T-helper 2 cell treated with Interferon-gamma antibody and Interleukin-4, amounts not matched to agents 5 μg/mL and 100 μg/mL, for 36 hours (primary cell): ENCODE measurements around the gene RAET1E.
A peak's percentile ranks its signal among the peaks of the same experiment; 100 is the strongest.
"Not testable (repeated sequence)": the region's sequence is repeated elsewhere in the genome, so short reads cannot be mapped to it uniquely, and the experiment has no call there.

Experiments used
- DNase-seq: peaks from one replicate; pipeline ENCODE4 v3.0.0; 2021; ENCODE audit warnings: low spot score
- H3K27ac Mint-ChIP-seq: one replicate; pipeline ENCODE4 v1.8.0; 2021; ENCODE audit warnings: mild to moderate bottlenecking, mixed read lengths
- H3K27me3 Mint-ChIP-seq: one replicate; pipeline ENCODE4 v1.8.0; 2021; ENCODE audit warnings: low read depth, mixed read lengths
- H3K36me3 Mint-ChIP-seq: one replicate; pipeline ENCODE4 v1.8.0; 2021; ENCODE audit warnings: low read depth, mixed read lengths
- H3K4me1 Mint-ChIP-seq: one replicate; pipeline ENCODE4 v1.8.0; 2021; ENCODE audit warnings: low read depth, mixed read lengths
- H3K4me3 Mint-ChIP-seq: one replicate; pipeline ENCODE4 v1.8.0; 2022; ENCODE audit warnings: mild to moderate bottlenecking, moderate library complexity, mixed read lengths
- H3K9me3 Mint-ChIP-seq: one replicate; pipeline ENCODE4 v1.8.0; 2021; ENCODE audit warnings: mixed read lengths

Gene RAET1E

GRCh38 chr6:149898966-149899365 is 1.1 kb upstream of the RAET1E start:
- peaks cover 23% of the 10 kb centered on the region for H3K27me3 Mint-ChIP-seq
- H3K36me3 Mint-ChIP-seq = no peaks in the 10 kb centered on the region
- no peaks in the 10 kb centered on the region for H3K9me3 Mint-ChIP-seq
- H3K27ac Mint-ChIP-seq = no peak overlapping the region
- H3K4me1 Mint-ChIP-seq = peaks cover 12% of the 10 kb centered on the region
- no peak overlapping the region for H3K4me3 Mint-ChIP-seq
- DNase-seq = no peak

- H3K4me1 Mint-ChIP-seq = peaks cover 23% of the 10 kb centered on the region
- DNase-seq = no peak
- H3K36me3 Mint-ChIP-seq = no peaks in the 10 kb centered on the region
- H3K27ac Mint-ChIP-seq = no peak overlapping the region
- no peak overlapping the region for H3K4me3 Mint-ChIP-seq
- H3K27me3 Mint-ChIP-seq = peaks cover 23% of the 10 kb centered on the region
- no peaks in the 10 kb centered on the region for H3K9me3 Mint-ChIP-seq
Measured at GRCh38 chr6:149897015-149897697, 757 bp downstream of the RAET1E start.

- no peak for DNase-seq
- H3K27me3 Mint-ChIP-seq = peaks cover 23% of the 10 kb centered on the region
- H3K4me1 Mint-ChIP-seq = peaks cover 24% of the 10 kb centered on the region
- H3K36me3 Mint-ChIP-seq = no peaks in the 10 kb centered on the region
- H3K27ac Mint-ChIP-seq = no peak overlapping the region
- H3K4me3 Mint-ChIP-seq = no peak overlapping the region
- H3K9me3 Mint-ChIP-seq = no peaks in the 10 kb centered on the region
Measured at GRCh38 chr6:149896491-149896890, 1.4 kb downstream of the RAET1E start.

GRCh38 chr6:149895833-149896271 is 2.1 kb downstream of the RAET1E start:
- Mint-ChIP-seq H3K27me3 (peaks cover 23% of the 10 kb centered on the region), H3K4me3 (no peak overlapping the region), H3K9me3 (no peaks in the 10 kb centered on the region), H3K4me1 (peaks cover 27% of the 10 kb centered on the region), H3K27ac (peak overlapping the region; percentile 13), H3K36me3 (no peaks in the 10 kb centered on the region)
- DNase-seq = no peak

GRCh38 chr6:149895048-149895590 is 2.8 kb downstream of the RAET1E start:
- Mint-ChIP-seq H3K36me3 (no peaks in the 10 kb centered on the region), H3K27me3 (peaks cover 23% of the 10 kb centered on the region), H3K9me3 (no peaks in the 10 kb centered on the region), H3K27ac (no peak overlapping the region), H3K4me3 (no peak overlapping the region), H3K4me1 (peaks cover 27% of the 10 kb centered on the region)
- no peak for DNase-seq

- not testable (repeated sequence) for DNase-seq, H3K36me3 Mint-ChIP-seq, H3K4me3 Mint-ChIP-seq
Measured at GRCh38 chr6:149891864-149892263, 6.0 kb downstream of the RAET1E start.

GRCh38 chr6:149891259-149891658 is 6.7 kb downstream of the RAET1E start:
- Mint-ChIP-seq H3K9me3 (no peaks in the 10 kb centered on the region), H3K4me1 (peaks cover 22% of the 10 kb centered on the region), H3K4me3 (no peak overlapping the region), H3K27ac (no peak overlapping the region), H3K27me3 (peaks cover 29% of the 10 kb centered on the region), H3K36me3 (no peaks in the 10 kb centered on the region)
- DNase-seq = no peak

More at GRCh38 chr6:149891864-149892263, 6.0 kb downstream of the RAET1E start:
- H3K4me1 Mint-ChIP-seq = peaks cover 27% of the 10 kb centered on the region
- not testable (repeated sequence) for H3K27ac Mint-ChIP-seq, H3K9me3 Mint-ChIP-seq
- H3K27me3 Mint-ChIP-seq = peaks cover 29% of the 10 kb centered on the region

- H3K27me3 Mint-ChIP-seq = peaks cover 29% of the 10 kb centered on the region
- H3K27ac Mint-ChIP-seq = no peak overlapping the region
- no peaks in the 10 kb centered on the region for H3K36me3 Mint-ChIP-seq
- no peak overlapping the region for H3K4me3 Mint-ChIP-seq
- no peak for DNase-seq
- no peaks in the 10 kb centered on the region for H3K9me3 Mint-ChIP-seq
- peaks cover 16% of the 10 kb centered on the region for H3K4me1 Mint-ChIP-seq
Measured at GRCh38 chr6:149890629-149891045, 7.3 kb downstream of the RAET1E start.

- no peaks in the 10 kb centered on the region for H3K36me3 Mint-ChIP-seq
- H3K27ac Mint-ChIP-seq = no peak overlapping the region
- peaks cover 15% of the 10 kb centered on the region for H3K4me1 Mint-ChIP-seq
- no peak overlapping the region for H3K4me3 Mint-ChIP-seq
- no peaks in the 10 kb centered on the region for H3K9me3 Mint-ChIP-seq
- no peak for DNase-seq
- H3K27me3 Mint-ChIP-seq = peaks cover 34% of the 10 kb centered on the region
Measured at GRCh38 chr6:149889326-149889725, 8.6 kb downstream of the RAET1E start.

- Mint-ChIP-seq H3K27me3 (peaks cover 33% of the 10 kb centered on the region), H3K36me3 (no peaks in the 10 kb centered on the region), H3K4me1 (peaks cover 15% of the 10 kb centered on the region), H3K27ac (no peak overlapping the region), H3K4me3 (no peak overlapping the region), H3K9me3 (no peaks in the 10 kb centered on the region)
- no peak for DNase-seq
Measured at GRCh38 chr6:149888659-149889058, 9.3 kb downstream of the RAET1E start.

- H3K4me1 Mint-ChIP-seq = peaks cover 12% of the 10 kb centered on the region
- peaks cover 30% of the 10 kb centered on the region for H3K27me3 Mint-ChIP-seq
- no peak overlapping the region for H3K4me3 Mint-ChIP-seq
- H3K27ac Mint-ChIP-seq = no peak overlapping the region
- H3K36me3 Mint-ChIP-seq = no peaks in the 10 kb centered on the region
- DNase-seq = no peak
- H3K9me3 Mint-ChIP-seq = no peaks in the 10 kb centered on the region
Measured at GRCh38 chr6:149888093-149888492, 9.8 kb downstream of the RAET1E start.

GRCh38 chr6:149887343-149887742 is 10.6 kb downstream of the RAET1E start:
- Mint-ChIP-seq H3K4me3 (no peak overlapping the region), H3K27me3 (peaks cover 25% of the 10 kb centered on the region), H3K4me1 (peaks cover 5% of the 10 kb centered on the region), H3K27ac (no peak overlapping the region), H3K36me3 (no peaks in the 10 kb centered on the region), H3K9me3 (no peaks in the 10 kb centered on the region)
- DNase-seq = no peak

GRCh38 chr6:149885888-149886287 is 12.0 kb downstream of the RAET1E start:
- no peaks in the 10 kb centered on the region for H3K36me3 Mint-ChIP-seq
- no peak overlapping the region for H3K27ac Mint-ChIP-seq
- no peaks in the 10 kb centered on the region for H3K9me3 Mint-ChIP-seq

GRCh38 chr6:149884617-149885016 is 13.3 kb downstream of the RAET1E start:
- H3K9me3 Mint-ChIP-seq = no peaks in the 10 kb centered on the region
- H3K27ac Mint-ChIP-seq = no peak overlapping the region
- no peaks in the 10 kb centered on the region for H3K4me1 Mint-ChIP-seq
- H3K36me3 Mint-ChIP-seq = no peaks in the 10 kb centered on the region
- peaks cover 33% of the 10 kb centered on the region for H3K27me3 Mint-ChIP-seq
- no peak for DNase-seq
- no peak overlapping the region for H3K4me3 Mint-ChIP-seq

More at GRCh38 chr6:149885888-149886287, 12.0 kb downstream of the RAET1E start:
- H3K27me3 Mint-ChIP-seq = peaks cover 30% of the 10 kb centered on the region
- H3K4me1 Mint-ChIP-seq = no peaks in the 10 kb centered on the region
- no peak overlapping the region for H3K4me3 Mint-ChIP-seq
- DNase-seq = no peak

- Mint-ChIP-seq H3K27me3 (peaks cover 32% of the 10 kb centered on the region), H3K4me3 (no peak overlapping the region), H3K27ac (no peak overlapping the region), H3K9me3 (no peaks in the 10 kb centered on the region), H3K4me1 (no peaks in the 10 kb centered on the region), H3K36me3 (no peaks in the 10 kb centered on the region)
- DNase-seq = no peak
Measured at GRCh38 chr6:149884215-149884614, 13.7 kb downstream of the RAET1E start.
